ENCODE results near the gene IGSF5.

GRCh38 chr21:39707316-39707715 lies 37.7 kb upstream of the IGSF5 start:
- TF ChIP-seq, protein P1, sequence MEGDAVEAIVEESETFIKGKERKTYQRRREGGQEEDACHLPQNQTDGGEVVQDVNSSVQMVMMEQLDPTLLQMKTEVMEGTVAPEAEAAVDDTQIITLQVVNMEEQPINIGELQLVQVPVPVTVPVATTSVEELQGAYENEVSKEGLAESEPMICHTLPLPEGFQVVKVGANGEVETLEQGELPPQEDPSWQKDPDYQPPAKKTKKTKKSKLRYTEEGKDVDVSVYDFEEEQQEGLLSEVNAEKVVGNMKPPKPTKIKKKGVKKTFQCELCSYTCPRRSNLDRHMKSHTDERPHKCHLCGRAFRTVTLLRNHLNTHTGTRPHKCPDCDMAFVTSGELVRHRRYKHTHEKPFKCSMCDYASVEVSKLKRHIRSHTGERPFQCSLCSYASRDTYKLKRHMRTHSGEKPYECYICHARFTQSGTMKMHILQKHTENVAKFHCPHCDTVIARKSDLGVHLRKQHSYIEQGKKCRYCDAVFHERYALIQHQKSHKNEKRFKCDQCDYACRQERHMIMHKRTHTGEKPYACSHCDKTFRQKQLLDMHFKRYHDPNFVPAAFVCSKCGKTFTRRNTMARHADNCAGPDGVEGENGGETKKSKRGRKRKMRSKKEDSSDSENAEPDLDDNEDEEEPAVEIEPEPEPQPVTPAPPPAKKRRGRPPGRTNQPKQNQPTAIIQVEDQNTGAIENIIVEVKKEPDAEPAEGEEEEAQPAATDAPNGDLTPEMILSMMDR (IDR thresholded peaks at IDR 0.05) = no peak
- TF ChIP-seq POLR2A (IDR thresholded peaks at IDR 0.05) = no peak
